HG02981 (cell line): Measurements from ENCODE around the gene HS3ST3B1.

ENCODE experiments used
- ATAC-seq: cut with Tn5 transposase; IDR thresholded peaks from one replicate; pipeline ENCODE4 v1.9.1; 2021; ENCODE audit warnings: mild to moderate bottlenecking, moderate library complexity; ENCODE audit not compliant: unreplicated experiment

Gene HS3ST3B1

GRCh38 chr17:14302431-14303099 lies 1.7 kb downstream of the HS3ST3B1 start:
- peak; percentile 46 for ATAC-seq

GRCh38 chr17:14303343-14304221 lies 2.7 kb downstream of the HS3ST3B1 start:
- ATAC-seq: no peak

GRCh38 chr17:14304222-14304772 lies 3.4 kb downstream of the HS3ST3B1 start:
- no peak for ATAC-seq

GRCh38 chr17:14304773-14305517 lies 4.1 kb downstream of the HS3ST3B1 start:
- ATAC-seq: no peak

GRCh38 chr17:14305785-14306496 lies 5.1 kb downstream of the HS3ST3B1 start:
- ATAC-seq: no peak

- no peak for ATAC-seq
Measured at GRCh38 chr17:14306596-14306995, 5.7 kb downstream of the HS3ST3B1 start.

- no peak for ATAC-seq
Measured at GRCh38 chr17:14307560-14308024, 6.7 kb downstream of the HS3ST3B1 start.

- ATAC-seq: no peak
Measured at GRCh38 chr17:14308636-14308964, 7.7 kb downstream of the HS3ST3B1 start.

- ATAC-seq: peak; percentile 73
Measured at GRCh38 chr17:14308965-14309879, 8.3 kb downstream of the HS3ST3B1 start.

- ATAC-seq: no peak
Measured at GRCh38 chr17:14310101-14310500, 9.2 kb downstream of the HS3ST3B1 start.

GRCh38 chr17:14310605-14311004 lies 9.7 kb downstream of the HS3ST3B1 start:
- no peak for ATAC-seq

- ATAC-seq: no peak
Measured at GRCh38 chr17:14311186-14311705, 10.4 kb downstream of the HS3ST3B1 start.

GRCh38 chr17:14311981-14312380 lies 11.1 kb downstream of the HS3ST3B1 start:
- no peak for ATAC-seq

- no peak for ATAC-seq
Measured at GRCh38 chr17:14312522-14312921, 11.6 kb downstream of the HS3ST3B1 start.

GRCh38 chr17:14316126-14316832 lies 15.4 kb downstream of the HS3ST3B1 start:
- ATAC-seq: no peak

- ATAC-seq: no peak
Measured at GRCh38 chr17:14317383-14317782, 16.5 kb downstream of the HS3ST3B1 start.

- no peak for ATAC-seq
Measured at GRCh38 chr17:14318109-14318917, 17.4 kb downstream of the HS3ST3B1 start.

- ATAC-seq: no peak
Measured at GRCh38 chr17:14318918-14319205, 18.0 kb downstream of the HS3ST3B1 start.
